ENCODE results near the gene CDK5RAP3. TPM values are rescaled to one million over a fixed set of nuclear protein-coding genes. Genes with fewer than 3 reads are reported as not detected.
"Not testable (repeated sequence)": the region's sequence is repeated elsewhere in the genome, so short reads cannot be mapped to it uniquely, and the experiment has no call there.

Gene CDK5RAP3
- total RNA-seq, 2 donors from 2014 or later: 125 to 192 TPM

- H3K9me3 ChIP-seq: no peaks in the 10 kb centered on the region
- DNase-seq (ENCODE audit: low spot score) (no peak), ATAC-seq (ENCODE audit: insufficient number of reproducible peaks, low FRiP score, low read depth) (no peak)
- H3K4me1 ChIP-seq (ENCODE audit: control insufficient read depth in 1 of 2, low read depth in 2 of 2): no peaks in the 10 kb centered on the region
- no peak for TF ChIP-seq CTCF (IDR thresholded peaks at IDR 0.05)
- no peak overlapping the region for H3K4me3 ChIP-seq
- H3K36me3 ChIP-seq: peaks cover 34% of the 10 kb centered on the region
- H3K27ac ChIP-seq: no peak overlapping the region
- no peaks in the 10 kb centered on the region for H3K27me3 ChIP-seq (replicated peaks; ENCODE audit: insufficient read depth)
These were observed 41.5 kb upstream of the CDK5RAP3 start for GRCh38 chr17:47929218-47930000.

GRCh38 chr17:47931848-47932247 is 39.1 kb upstream of the CDK5RAP3 start:
- no peak overlapping the region for H3K27ac ChIP-seq
- H3K36me3 ChIP-seq: peaks cover 16% of the 10 kb centered on the region
- DNase-seq (ENCODE audit: low spot score) (no peak), ATAC-seq (ENCODE audit: insufficient number of reproducible peaks, low FRiP score, low read depth) (no peak)
- H3K4me3 ChIP-seq: no peak overlapping the region
- H3K27me3 ChIP-seq (replicated peaks; ENCODE audit: insufficient read depth): no peaks in the 10 kb centered on the region
- TF ChIP-seq CTCF (IDR thresholded peaks at IDR 0.05): no peak
- H3K9me3 ChIP-seq: no peaks in the 10 kb centered on the region
- H3K4me1 ChIP-seq (ENCODE audit: control insufficient read depth in 1 of 2, low read depth in 2 of 2): no peaks in the 10 kb centered on the region

GRCh38 chr17:47934856-47935255 is 36.1 kb upstream of the CDK5RAP3 start:
- Histone ChIP-seq H3K27me3 (replicated peaks; ENCODE audit: insufficient read depth) (no peaks in the 10 kb centered on the region), H3K4me3 (no peak overlapping the region), H3K4me1 (ENCODE audit: control insufficient read depth in 1 of 2, low read depth in 2 of 2) (no peaks in the 10 kb centered on the region), H3K27ac (no peak overlapping the region), H3K9me3 (no peaks in the 10 kb centered on the region), H3K36me3 (peaks cover 8% of the 10 kb centered on the region)
- ATAC-seq (ENCODE audit: insufficient number of reproducible peaks, low FRiP score, low read depth) (no peak), DNase-seq (ENCODE audit: low spot score) (no peak)
- no peak for TF ChIP-seq CTCF (IDR thresholded peaks at IDR 0.05)

- H3K36me3 ChIP-seq; H3K9me3 ChIP-seq; H3K27ac ChIP-seq; H3K4me3 ChIP-seq; ATAC-seq (ENCODE audit: insufficient number of reproducible peaks, low FRiP score, low read depth); H3K4me1 ChIP-seq (ENCODE audit: control insufficient read depth in 1 of 2, low read depth in 2 of 2); DNase-seq (ENCODE audit: low spot score); H3K27me3 ChIP-seq (replicated peaks; ENCODE audit: insufficient read depth): not testable (repeated sequence)
These were observed 35.4 kb upstream of the CDK5RAP3 start for GRCh38 chr17:47935468-47935867.

- no peak overlapping the region for H3K4me3 ChIP-seq
- DNase-seq (ENCODE audit: low spot score): no peak
- ATAC-seq (ENCODE audit: insufficient number of reproducible peaks, low FRiP score, low read depth): no peak
- H3K4me1 ChIP-seq (ENCODE audit: control insufficient read depth in 1 of 2, low read depth in 2 of 2): peaks cover 0 to 6% of the 10 kb centered on the region in 2 donors
- no peaks in the 10 kb centered on the region for H3K27me3 ChIP-seq (replicated peaks; ENCODE audit: insufficient read depth)
- no peaks in the 10 kb centered on the region for H3K36me3 ChIP-seq
- no peak overlapping the region for H3K27ac ChIP-seq
- no peak for TF ChIP-seq CTCF (IDR thresholded peaks at IDR 0.05)
- H3K9me3 ChIP-seq: no peaks in the 10 kb centered on the region
These were observed 35.0 kb upstream of the CDK5RAP3 start for GRCh38 chr17:47935961-47936360.

- Histone ChIP-seq H3K27me3 (replicated peaks; ENCODE audit: insufficient read depth) (no peaks in the 10 kb centered on the region), H3K9me3 (no peaks in the 10 kb centered on the region), H3K4me1 (ENCODE audit: control insufficient read depth in 1 of 2, low read depth in 2 of 2) (peaks cover 5 to 19% of the 10 kb centered on the region in 2 donors), H3K4me3 (no peak overlapping the region), H3K36me3 (no peaks in the 10 kb centered on the region), H3K27ac (no peak overlapping the region)
- DNase-seq (ENCODE audit: low spot score) (no peak), ATAC-seq (ENCODE audit: insufficient number of reproducible peaks, low FRiP score, low read depth) (no peak)
- TF ChIP-seq CTCF (IDR thresholded peaks at IDR 0.05): no peak
These were observed 33.0 kb upstream of the CDK5RAP3 start for GRCh38 chr17:47937941-47938340.

Data from thoracic aorta (tissue), 2 donors.